Mesendoderm (in vitro differentiated cells): ENCODE measurements around the gene HAX1.
A peak's percentile ranks its signal among the peaks of the same experiment; 100 is the strongest.

Experiments used
- DNase-seq: peaks from one replicate; pipeline ENCODE4 v3.0.0; 2013
- H2AK5ac ChIP-seq: 2 replicates; pipeline ENCODE4 v1.6.1; 2013; ENCODE audit warnings: low read length, inconsistent platforms
- H2BK120ac ChIP-seq: 2 replicates; pipeline ENCODE4 v1.6.1; 2013; ENCODE audit warnings: low read depth, mild to moderate bottlenecking, low read length, moderate library complexity, mixed read lengths
- H2BK15ac ChIP-seq: replicated peaks from 2 replicates; pipeline ENCODE4 v1.6.1; 2013; ENCODE audit warnings: low read depth, mild to moderate bottlenecking, moderate library complexity
- H2BK5ac ChIP-seq: 2 replicates; pipeline ENCODE4 v1.6.1; 2013; ENCODE audit warnings: low read length, inconsistent platforms
- H3K18ac ChIP-seq: 2 replicates; pipeline ENCODE4 v1.6.1; 2013; ENCODE audit warnings: mild to moderate bottlenecking, low read length, mixed read lengths
- H3K23ac ChIP-seq: one replicate; pipeline ENCODE4 v1.6.1; 2013; ENCODE audit warnings: low read length
- H3K27ac ChIP-seq: 2 replicates; pipeline ENCODE4 v1.5.1; 2013; ENCODE audit warnings: low read depth, mild to moderate bottlenecking, inconsistent platforms, low read length, moderate library complexity
- H3K27me3 ChIP-seq: 2 replicates; pipeline ENCODE4 v1.6.1; 2013; ENCODE audit warnings: low read length, control low read depth, mild to moderate bottlenecking, inconsistent platforms; ENCODE audit not compliant: insufficient read depth, poor library complexity
- H3K36me3 ChIP-seq: 2 replicates; pipeline ENCODE4 v1.6.1; 2013; ENCODE audit warnings: low read length, inconsistent platforms; ENCODE audit not compliant: control insufficient read depth, insufficient read depth
- H3K4ac ChIP-seq: one replicate; pipeline ENCODE4 v1.6.1; 2013; ENCODE audit warnings: low read depth, mild to moderate bottlenecking, low read length, moderate library complexity
- H3K4me1 ChIP-seq: 2 replicates; pipeline ENCODE4 v1.6.1; 2013; ENCODE audit warnings: low read depth, low read length, inconsistent platforms; ENCODE audit not compliant: control insufficient read depth
- H3K4me2 ChIP-seq: 2 replicates; pipeline ENCODE4 v1.6.1; 2013; ENCODE audit warnings: low read length
- H3K4me3 ChIP-seq: 2 replicates; pipeline ENCODE4 v1.5.1; 2013; ENCODE audit warnings: mild to moderate bottlenecking, low read length
- H3K56ac ChIP-seq: one replicate; pipeline ENCODE4 v1.6.1; 2013; ENCODE audit warnings: low read length
- H3K79me1 ChIP-seq: 2 replicates; pipeline ENCODE4 v1.6.1; 2013; ENCODE audit warnings: low read length, inconsistent platforms
- H3K79me2 ChIP-seq: 2 replicates; pipeline ENCODE4 v1.6.1; 2013; ENCODE audit warnings: mild to moderate bottlenecking, low read length; ENCODE audit not compliant: control insufficient read depth, insufficient read depth
- H3K9ac ChIP-seq: 2 replicates; pipeline ENCODE4 v1.6.1; 2013; ENCODE audit warnings: low read length, inconsistent platforms
- H4K5ac ChIP-seq: one replicate; pipeline ENCODE4 v1.6.1; 2013; ENCODE audit warnings: low read length
- H4K8ac ChIP-seq: one replicate; pipeline ENCODE4 v1.6.1; 2013; ENCODE audit warnings: low read depth, mild to moderate bottlenecking, control low read depth, low read length, moderate library complexity
- WGBS: extraction: QIAGEN DNeasy Blood & Tissue Kit; methylation state at CpG from one replicate; pipeline ENCODE4 v1.1.7; 2013; ENCODE audit warnings: low lambda C conversion rate, missing lambda C conversion rate; ENCODE audit not compliant: insufficient coverage; ENCODE audit errors: extremely low coverage; 5-methylcytosine and 5-hydroxymethylcytosine counted together

Gene HAX1

DNA sequence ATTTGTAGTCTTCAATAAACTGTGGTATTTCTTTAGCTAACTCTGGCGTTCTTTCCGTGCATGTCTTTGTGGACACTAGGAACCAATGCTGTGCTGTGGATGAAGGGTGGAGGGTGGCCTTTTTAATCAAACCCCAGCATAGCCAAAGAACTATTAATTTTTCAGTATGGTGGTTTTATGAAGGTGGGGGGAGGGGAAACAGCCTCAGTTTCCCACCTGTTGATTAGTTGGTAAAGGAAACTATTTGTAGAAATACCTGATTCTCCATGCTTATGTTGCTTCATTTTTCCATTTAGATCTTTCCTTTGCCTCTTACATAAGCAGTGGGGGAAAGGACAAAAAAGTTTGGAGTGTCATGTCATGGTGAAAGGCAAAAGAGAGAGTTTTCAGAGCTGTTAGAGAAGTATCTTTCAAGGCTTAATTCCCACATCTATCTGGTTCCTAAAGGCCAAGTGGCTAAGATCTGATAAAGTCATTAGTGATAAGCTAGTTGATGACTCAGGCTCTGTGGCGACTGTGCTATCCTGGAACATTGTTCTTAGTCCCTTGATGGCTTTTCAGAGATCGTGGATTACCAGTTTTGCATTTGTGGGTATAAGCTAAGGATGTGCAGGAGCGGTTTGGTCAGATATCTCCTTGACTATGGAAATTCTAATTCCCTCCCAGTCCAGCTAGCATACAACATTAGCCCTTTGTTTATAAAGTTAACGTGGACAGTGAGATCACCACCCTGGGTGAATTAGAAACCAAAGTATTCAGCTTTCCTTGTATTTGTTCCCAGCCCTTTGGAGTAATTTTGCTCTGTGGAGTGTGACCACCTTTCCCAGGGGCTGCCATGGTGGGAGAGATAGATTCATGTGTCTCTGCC is 8.7 kb upstream of the HAX1 start:
- peaks cover 11% of the 10 kb centered on the region for H3K79me1 ChIP-seq
- H3K4me1 ChIP-seq: no peaks in the 10 kb centered on the region
- H4K8ac ChIP-seq: no peak overlapping the region
- H3K27me3 ChIP-seq: no peaks in the 10 kb centered on the region
- H2BK5ac ChIP-seq: no peak overlapping the region
- peak; percentile 80 for DNase-seq
- no peak overlapping the region for H3K23ac ChIP-seq
- H3K4me3 ChIP-seq: no peak overlapping the region
- no CpG with 5 or more reads among the region's 6 CpGs for WGBS
- no peak overlapping the region for H4K5ac ChIP-seq
- H3K4me2 ChIP-seq: no peak overlapping the region
- no peak overlapping the region for H3K56ac ChIP-seq
- H3K18ac ChIP-seq: no peak overlapping the region
- H3K36me3 ChIP-seq: peaks cover 20% of the 10 kb centered on the region
- H2BK15ac ChIP-seq: no peak overlapping the region
- no peak overlapping the region for H2AK5ac ChIP-seq
- no peak overlapping the region for H3K9ac ChIP-seq
- H3K79me2 ChIP-seq: no peaks in the 10 kb centered on the region
- H2BK120ac ChIP-seq: no peak overlapping the region
- no peak overlapping the region for H3K4ac ChIP-seq
- no peak overlapping the region for H3K27ac ChIP-seq

DNA sequence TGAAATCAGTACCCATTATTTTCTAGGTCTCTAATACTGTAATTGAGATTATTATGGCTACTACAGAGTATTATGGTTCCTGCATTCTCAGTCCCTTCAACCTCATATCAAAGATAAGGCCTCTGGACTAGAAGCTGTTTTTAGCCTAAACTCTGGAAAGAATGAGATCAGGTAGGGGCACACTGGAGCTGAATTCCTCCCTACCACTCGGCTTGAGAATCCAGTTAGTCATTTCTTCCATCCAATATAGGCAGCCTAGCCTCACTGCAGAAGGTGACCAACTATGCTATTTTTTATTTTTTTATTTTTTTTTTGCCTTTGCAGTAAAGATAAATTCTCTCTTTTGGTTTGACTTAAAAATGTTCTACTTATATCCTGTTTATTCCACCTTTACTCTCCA is 8.0 kb upstream of the HAX1 start:
- no peaks in the 10 kb centered on the region for H3K4me1 ChIP-seq
- H4K5ac ChIP-seq: no peak overlapping the region
- no peak overlapping the region for H3K27ac ChIP-seq
- no peaks in the 10 kb centered on the region for H3K79me2 ChIP-seq
- H3K4me2 ChIP-seq: no peak overlapping the region
- no peak overlapping the region for H2BK5ac ChIP-seq
- peaks cover 11% of the 10 kb centered on the region for H3K79me1 ChIP-seq
- no peak overlapping the region for H3K4me3 ChIP-seq
- peaks cover 20% of the 10 kb centered on the region for H3K36me3 ChIP-seq
- H4K8ac ChIP-seq: no peak overlapping the region
- no peak overlapping the region for H3K23ac ChIP-seq
- H3K4ac ChIP-seq: no peak overlapping the region
- no peak overlapping the region for H2BK15ac ChIP-seq
- H3K18ac ChIP-seq: no peak overlapping the region
- no CpG with 5 or more reads among the region's 1 CpG for WGBS
- H2BK120ac ChIP-seq: no peak overlapping the region
- no peaks in the 10 kb centered on the region for H3K27me3 ChIP-seq
- no peak overlapping the region for H3K9ac ChIP-seq
- DNase-seq: no peak
- no peak overlapping the region for H2AK5ac ChIP-seq
- no peak overlapping the region for H3K56ac ChIP-seq

DNA sequence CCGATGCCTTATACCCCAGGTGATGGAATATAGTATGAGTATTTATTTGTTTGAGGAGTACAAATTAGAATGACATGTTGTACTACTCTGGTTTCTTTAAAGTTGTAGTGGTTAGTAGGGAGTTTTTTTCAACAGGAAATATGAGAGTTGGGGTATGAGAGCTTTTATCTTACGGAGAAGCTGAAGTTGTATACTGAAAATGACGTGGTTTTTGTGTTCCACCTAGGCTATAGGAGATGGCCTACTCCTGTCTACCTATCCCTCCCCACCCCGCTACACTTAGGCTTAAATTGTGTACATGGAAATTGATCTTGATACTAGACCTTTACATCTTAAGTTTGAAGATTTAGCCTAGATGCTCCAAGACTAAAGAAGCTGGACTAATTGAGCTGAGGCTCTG is 6.8 kb upstream of the HAX1 start:
- no peak overlapping the region for H3K4ac ChIP-seq
- no CpG with 5 or more reads among the region's 4 CpGs for WGBS

DNA sequence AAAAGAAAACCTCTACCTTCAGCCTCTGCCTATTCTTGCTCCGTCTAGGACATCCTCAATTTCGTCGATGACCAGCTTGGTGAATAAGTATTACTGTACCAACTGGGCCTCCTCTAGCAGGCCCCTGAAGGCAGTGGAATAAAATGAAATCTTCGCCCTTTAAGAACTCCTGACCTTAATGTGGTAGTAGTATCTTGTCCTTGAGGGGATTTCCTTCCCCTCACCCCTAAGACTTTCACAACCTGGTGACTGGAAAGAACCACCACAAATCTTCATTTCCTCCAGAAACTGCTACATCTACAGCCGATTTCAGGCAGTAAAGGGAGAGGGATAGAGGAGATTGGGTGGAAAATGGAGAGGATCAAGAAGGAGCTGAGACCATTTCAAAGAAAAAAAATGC is 1.6 kb upstream of the HAX1 start:
- no peak overlapping the region for H2BK120ac ChIP-seq
- no peak overlapping the region for H3K18ac ChIP-seq
- no peak overlapping the region for H3K23ac ChIP-seq
- no peak overlapping the region for H3K56ac ChIP-seq
- H3K9ac ChIP-seq: no peak overlapping the region
- peaks cover 7% of the 10 kb centered on the region for H3K79me2 ChIP-seq
- DNase-seq: no peak
- no peak overlapping the region for H2AK5ac ChIP-seq
- no peak overlapping the region for H3K4me3 ChIP-seq
- H2BK15ac ChIP-seq: no peak overlapping the region
- H3K79me1 ChIP-seq: peaks cover 7% of the 10 kb centered on the region
- H3K27me3 ChIP-seq: no peaks in the 10 kb centered on the region
- H2BK5ac ChIP-seq: no peak overlapping the region
- H3K27ac ChIP-seq: no peak overlapping the region
- H3K4ac ChIP-seq: no peak overlapping the region
- H3K36me3 ChIP-seq: peaks cover 3% of the 10 kb centered on the region
- H4K5ac ChIP-seq: no peak overlapping the region
- H3K4me2 ChIP-seq: no peak overlapping the region
- no peaks in the 10 kb centered on the region for H3K4me1 ChIP-seq
- WGBS: no CpG with 5 or more reads among the region's 5 CpGs
- no peak overlapping the region for H4K8ac ChIP-seq

More for the DNA sequence above, 6.8 kb upstream of the HAX1 start:
- Histone ChIP-seq H3K4me2 (no peak overlapping the region), H2BK120ac (no peak overlapping the region), H4K5ac (no peak overlapping the region), H2AK5ac (no peak overlapping the region), H3K79me2 (no peaks in the 10 kb centered on the region), H3K36me3 (peaks cover 12% of the 10 kb centered on the region), H3K79me1 (peaks cover 9% of the 10 kb centered on the region), H3K4me3 (no peak overlapping the region), H2BK5ac (no peak overlapping the region), H3K9ac (no peak overlapping the region), H3K23ac (no peak overlapping the region), H3K4me1 (no peaks in the 10 kb centered on the region), H3K56ac (no peak overlapping the region), H2BK15ac (no peak overlapping the region), H4K8ac (no peak overlapping the region), H3K18ac (no peak overlapping the region), H3K27me3 (no peaks in the 10 kb centered on the region), H3K27ac (no peak overlapping the region)
- no peak for DNase-seq

DNA sequence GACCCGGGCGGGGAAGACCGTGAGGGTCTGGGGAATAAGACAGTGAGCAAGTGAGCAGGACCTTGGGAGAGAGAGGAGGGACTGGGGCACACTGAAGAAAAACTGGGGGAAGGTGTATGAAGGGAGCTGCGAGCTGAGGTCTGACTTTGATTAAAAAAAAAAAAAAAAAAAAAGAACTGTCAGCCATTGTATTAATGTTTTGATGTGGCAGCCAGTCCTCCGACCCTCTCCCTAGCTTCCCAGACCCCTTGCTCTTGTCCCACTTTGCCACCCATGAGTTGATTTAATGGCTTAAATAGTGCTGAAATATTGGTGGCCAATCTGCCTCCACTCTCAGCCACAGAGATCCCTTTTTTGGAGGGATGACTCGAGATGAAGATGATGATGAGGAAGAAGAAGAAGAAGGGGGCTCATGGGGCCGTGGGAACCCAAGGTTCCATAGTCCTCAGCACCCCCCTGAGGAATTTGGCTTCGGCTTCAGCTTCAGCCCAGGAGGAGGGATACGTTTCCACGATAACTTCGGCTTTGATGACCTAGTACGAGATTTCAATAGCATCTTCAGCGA is 652 bp downstream of the HAX1 start:
- Histone ChIP-seq H3K27me3 (no peaks in the 10 kb centered on the region), H2BK5ac (peak overlapping the region; percentile 21), H3K4me3 (peak overlapping the region; percentile 73), H3K36me3 (peaks cover 3% of the 10 kb centered on the region), H2BK120ac (no peak overlapping the region), H3K27ac (peak overlapping the region; percentile 31), H3K23ac (no peak overlapping the region), H2BK15ac (no peak overlapping the region), H3K4me2 (peak overlapping the region; percentile 97), H4K5ac (peak overlapping the region; percentile 87), H3K56ac (peak overlapping the region; percentile 97), H3K4me1 (no peaks in the 10 kb centered on the region), H3K18ac (peak overlapping the region; percentile 86), H2AK5ac (peak overlapping the region; percentile 98), H3K4ac (peak overlapping the region; percentile 87), H3K79me2 (peaks cover 7% of the 10 kb centered on the region), H3K9ac (peak overlapping the region; percentile 100), H3K79me1 (peaks cover 7% of the 10 kb centered on the region), H4K8ac (no peak overlapping the region)
- WGBS: no CpG with 5 or more reads among the region's 13 CpGs
- no peak for DNase-seq
